Measurements from ENCODE around the gene TPRG1. TPM values are rescaled to one million over a fixed set of nuclear protein-coding genes. Genes with fewer than 3 reads are reported as not detected.

Gene TPRG1
- total and polyA plus RNA-seq, 2 of the 8 experiments (the other 6 are each of a cell fraction or from before 2014, with no cell fraction given), result 0.37 to 0.47 TPM

GRCh38 chr3:189232790-189233189, 61.0 kb downstream of the TPRG1 start (continued):
- TF ChIP-seq CHD7 (IDR thresholded peaks at IDR 0.05; ENCODE audit: insufficient replicate concordance, low read length) (no peak), ZNF274 (IDR thresholded peaks at IDR 0.05; ENCODE audit: borderline replicate concordance, extremely low read depth, low read length) (no peak), YY1 (IDR thresholded peaks at IDR 0.05; ENCODE audit: low read depth, low read length) (no peak), POLR2A (IDR thresholded peaks at IDR 0.05; ENCODE audit: control extremely low read depth in 1 of 2, low read depth in 2 of 2, low read length in 2 of 2) (no peak), TAF7 (optimal IDR thresholded peaks at IDR 0.05; ENCODE audit: borderline replicate concordance, low read depth, low read length) (no peak), TEAD4 (IDR thresholded peaks at IDR 0.05; ENCODE audit: low read depth, low read length) (no peak), CBX5 (IDR thresholded peaks at IDR 0.05; ENCODE audit: low read depth, low read length) (no peak), JUND (IDR thresholded peaks at IDR 0.05; ENCODE audit: low read length) (no peak), RBBP5 (IDR thresholded peaks at IDR 0.05; ENCODE audit: borderline replicate concordance, low read depth, low read length) (no peak)
- TF ChIP-seq, protein P1, sequence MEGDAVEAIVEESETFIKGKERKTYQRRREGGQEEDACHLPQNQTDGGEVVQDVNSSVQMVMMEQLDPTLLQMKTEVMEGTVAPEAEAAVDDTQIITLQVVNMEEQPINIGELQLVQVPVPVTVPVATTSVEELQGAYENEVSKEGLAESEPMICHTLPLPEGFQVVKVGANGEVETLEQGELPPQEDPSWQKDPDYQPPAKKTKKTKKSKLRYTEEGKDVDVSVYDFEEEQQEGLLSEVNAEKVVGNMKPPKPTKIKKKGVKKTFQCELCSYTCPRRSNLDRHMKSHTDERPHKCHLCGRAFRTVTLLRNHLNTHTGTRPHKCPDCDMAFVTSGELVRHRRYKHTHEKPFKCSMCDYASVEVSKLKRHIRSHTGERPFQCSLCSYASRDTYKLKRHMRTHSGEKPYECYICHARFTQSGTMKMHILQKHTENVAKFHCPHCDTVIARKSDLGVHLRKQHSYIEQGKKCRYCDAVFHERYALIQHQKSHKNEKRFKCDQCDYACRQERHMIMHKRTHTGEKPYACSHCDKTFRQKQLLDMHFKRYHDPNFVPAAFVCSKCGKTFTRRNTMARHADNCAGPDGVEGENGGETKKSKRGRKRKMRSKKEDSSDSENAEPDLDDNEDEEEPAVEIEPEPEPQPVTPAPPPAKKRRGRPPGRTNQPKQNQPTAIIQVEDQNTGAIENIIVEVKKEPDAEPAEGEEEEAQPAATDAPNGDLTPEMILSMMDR (IDR thresholded peaks at IDR 0.05; ENCODE audit: control extremely low read depth in 1 of 3, insufficient read depth in 1 of 3, low read depth in 1 of 3, low read length in 3 of 3), result no peak

Measured in H1 (cell line).